B cell (primary cell): Measurements from ENCODE around the gene CABS1.

Experiments
- CTCF ChIP-seq: fragments of 200-600 bp; IDR thresholded peaks from one replicate; pipeline ENCODE4 v1.8.0; 2022; ENCODE audit warnings: antibody characterized with exemption, mild to moderate bottlenecking
- EZH2 ChIP-seq: IDR thresholded peaks from 2 replicates; pipeline ENCODE4 v1.6.1; 2012; ENCODE audit warnings: borderline replicate concordance, low read depth, mild to moderate bottlenecking, moderate library complexity, low read length; ENCODE audit not compliant: insufficient read depth, poor library complexity, severe bottlenecking

GRCh38 chr4:70300215-70300614 is 34.6 kb upstream of the CABS1 start:
- TF ChIP-seq CTCF (no peak), EZH2 (no peak)
